DMS53 treated with DMSO at 0.1 percent for 48 hours (cell line): ENCODE results near the gene UTP20.
A peak's percentile ranks its signal among the peaks of the same experiment; 100 is the strongest.
"Not testable (repeated sequence)": the region's sequence is repeated elsewhere in the genome, so short reads cannot be mapped to it uniquely, and the experiment has no call there.

Experiments
- DNase-seq: peaks from one replicate; lab custom pipeline; 2025; ENCODE audit not compliant: unreplicated experiment; lab: John Stamatoyannopoulos, UW

UTP20 gene

DNA sequence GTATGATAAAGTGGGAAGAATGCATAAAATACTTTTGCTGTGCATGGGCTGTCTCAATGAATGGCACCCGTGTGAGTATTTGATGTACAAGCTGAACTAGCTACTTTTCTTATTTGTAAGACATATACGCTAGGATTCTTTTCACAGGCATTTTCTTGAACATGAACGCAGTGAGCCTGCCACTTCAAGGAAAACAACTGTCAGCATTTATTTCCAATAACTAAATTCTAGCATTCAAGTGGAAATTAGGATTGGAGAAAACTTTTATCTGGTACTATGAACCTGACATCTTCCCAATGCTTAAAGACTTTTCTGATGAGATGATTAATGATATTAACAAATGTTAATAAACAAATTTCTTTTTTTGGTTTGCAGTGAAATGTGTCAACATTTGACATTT is 45.7 kb downstream of the UTP20 start:
- DNase-seq = no peak

DNA sequence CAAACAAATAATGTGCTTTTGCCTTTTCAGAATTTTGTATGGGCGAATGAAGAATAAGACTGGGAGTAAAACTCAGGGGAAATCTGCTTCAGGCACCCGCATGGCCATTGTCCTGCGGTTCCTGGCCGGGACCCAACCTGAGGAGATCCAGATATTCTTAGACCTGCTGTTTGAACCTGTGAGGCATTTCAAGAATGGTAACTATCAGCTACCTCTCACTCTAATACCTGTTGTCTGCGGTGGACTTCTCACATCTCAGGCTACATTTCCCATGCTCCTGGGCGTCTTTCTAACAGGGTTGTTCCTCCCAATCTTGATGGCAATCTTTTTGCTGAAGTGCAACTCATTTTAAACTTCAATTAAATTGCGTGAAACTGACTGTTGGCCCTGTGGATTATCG is 47.1 kb downstream of the UTP20 start:
- DNase-seq = no peak

DNA sequence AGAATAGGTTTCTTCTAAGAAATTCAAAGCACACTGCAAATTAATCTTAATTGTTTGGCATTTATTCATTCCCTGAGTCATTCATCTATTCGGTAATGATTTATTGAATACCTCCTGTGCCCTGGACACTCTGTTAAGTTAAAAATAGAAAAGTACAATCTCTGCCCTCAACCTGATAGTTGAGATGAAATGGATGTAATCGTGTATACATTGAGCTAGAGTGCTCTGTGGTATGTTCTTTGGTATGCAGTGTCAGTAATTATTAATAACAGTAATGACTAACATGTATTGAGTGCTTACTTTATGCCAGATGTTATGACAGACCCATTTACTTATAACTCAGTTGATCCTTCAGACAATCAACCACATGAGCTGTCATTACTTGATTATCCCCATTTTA is 47.6 kb downstream of the UTP20 start:
- no peak for DNase-seq

DNA sequence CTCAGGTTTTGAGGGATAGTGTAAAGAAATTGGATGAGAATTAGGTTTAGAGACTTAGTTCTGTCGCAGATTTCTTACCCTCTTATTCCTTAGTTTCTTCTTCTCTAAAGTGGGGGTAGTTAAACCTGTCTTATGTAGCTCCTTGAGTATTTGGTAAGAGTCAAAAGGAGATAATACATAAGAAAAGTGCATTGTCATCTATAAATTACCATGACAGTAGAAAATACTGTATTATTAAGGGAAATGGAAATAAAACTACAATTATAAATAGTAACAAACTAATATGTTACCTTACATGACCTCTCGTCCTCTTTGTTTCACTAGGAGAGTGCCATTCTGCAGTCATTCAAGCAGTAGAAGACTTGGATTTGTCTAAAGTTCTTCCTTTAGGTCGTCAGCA is 49.0 kb downstream of the UTP20 start:
- no peak for DNase-seq

DNA sequence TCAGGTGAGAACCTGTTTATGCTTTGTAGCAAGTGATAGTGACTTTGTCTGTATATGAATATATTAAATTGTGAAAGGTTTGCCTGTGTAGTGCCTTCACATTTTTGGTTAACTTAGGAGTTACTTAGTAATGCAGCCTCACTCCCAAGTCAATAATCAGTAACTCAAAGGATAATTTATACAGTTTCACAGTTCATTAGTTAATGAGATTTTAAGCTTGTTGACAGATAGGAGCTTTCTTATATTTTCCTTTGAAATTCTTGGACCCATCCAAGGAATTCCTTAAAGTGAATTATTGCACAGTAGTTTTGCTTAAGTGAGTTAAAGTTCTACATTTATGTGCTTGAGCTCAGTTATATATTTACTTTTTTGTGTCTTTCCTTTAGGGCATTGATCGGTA is 50.7 kb downstream of the UTP20 start:
- no peak for DNase-seq

DNA sequence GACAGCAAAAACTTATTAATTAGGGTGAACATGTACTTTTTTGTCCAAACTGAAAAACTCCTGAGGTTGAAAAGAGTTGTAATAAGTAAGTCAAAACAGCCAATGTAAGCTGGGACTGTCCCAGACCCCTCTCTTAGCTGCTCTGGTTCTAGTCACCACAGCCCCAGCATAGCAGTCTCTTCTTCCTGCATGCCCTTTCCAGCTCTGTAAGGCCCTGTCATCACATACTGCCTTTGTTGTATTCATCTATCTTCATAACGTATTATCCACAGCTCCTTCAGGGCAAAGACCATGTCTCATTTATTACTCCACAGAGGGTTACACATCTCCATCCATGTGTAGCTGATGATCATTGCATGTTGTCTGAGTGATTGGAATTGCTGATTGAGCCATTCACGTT is 56.5 kb downstream of the UTP20 start:
- no peak for DNase-seq

DNA sequence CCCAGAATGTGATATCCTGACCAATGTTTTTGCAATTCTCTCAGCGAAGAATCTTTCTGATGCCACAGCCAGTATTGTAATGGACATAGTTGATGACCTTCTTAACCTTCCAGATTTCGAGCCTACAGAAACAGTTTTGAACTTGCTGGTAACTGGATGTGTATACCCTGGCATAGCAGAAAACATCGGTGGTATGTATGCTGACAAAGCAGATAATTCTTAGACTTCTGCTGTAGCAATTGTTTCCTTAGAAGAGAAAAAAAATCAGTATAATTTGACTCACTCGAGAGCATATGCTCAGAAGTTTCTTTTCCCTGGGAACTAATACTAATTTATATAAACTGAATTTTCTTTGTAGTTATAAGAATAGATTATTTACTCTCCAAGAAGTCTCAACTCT is 58.2 kb downstream of the UTP20 start:
- DNase-seq = no peak

DNA sequence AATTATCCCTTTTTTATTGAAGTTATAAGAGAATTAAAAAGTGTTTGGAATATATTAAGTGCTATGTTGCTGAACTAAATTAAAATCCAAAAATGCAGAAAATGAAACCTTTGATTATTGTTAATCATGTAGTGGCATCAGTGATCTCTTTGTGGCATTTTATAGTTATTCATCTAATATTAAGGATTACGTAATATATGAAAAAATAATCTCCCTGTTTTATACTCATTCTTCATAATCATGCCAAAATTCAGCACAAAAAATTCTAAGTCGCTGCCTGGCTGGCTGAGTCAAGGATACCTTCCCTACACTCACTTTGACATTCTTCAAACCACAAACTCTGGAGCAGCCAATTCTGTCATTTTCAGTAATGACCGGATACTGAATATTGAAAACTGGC is 64.0 kb downstream of the UTP20 start:
- DNase-seq = no peak

DNA sequence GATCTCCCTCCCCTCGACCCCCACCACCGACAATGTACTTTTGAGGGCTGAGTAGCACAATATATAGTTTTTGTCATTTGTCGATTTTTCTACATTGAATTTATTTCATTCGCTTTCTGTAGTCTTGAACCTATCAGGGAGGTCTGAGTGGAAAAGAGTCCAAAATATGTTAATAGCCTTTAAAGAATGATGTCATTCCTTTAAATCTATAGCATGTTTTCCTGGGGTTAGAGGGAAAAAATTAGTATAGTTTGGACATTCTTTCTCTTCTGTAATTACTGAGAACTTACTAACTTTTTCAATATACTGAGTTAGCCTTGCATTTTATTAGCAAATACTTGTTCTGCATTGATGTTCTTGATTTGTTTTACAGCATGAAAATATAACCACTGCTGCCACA is 71.8 kb downstream of the UTP20 start:
- no peak for DNase-seq

DNA sequence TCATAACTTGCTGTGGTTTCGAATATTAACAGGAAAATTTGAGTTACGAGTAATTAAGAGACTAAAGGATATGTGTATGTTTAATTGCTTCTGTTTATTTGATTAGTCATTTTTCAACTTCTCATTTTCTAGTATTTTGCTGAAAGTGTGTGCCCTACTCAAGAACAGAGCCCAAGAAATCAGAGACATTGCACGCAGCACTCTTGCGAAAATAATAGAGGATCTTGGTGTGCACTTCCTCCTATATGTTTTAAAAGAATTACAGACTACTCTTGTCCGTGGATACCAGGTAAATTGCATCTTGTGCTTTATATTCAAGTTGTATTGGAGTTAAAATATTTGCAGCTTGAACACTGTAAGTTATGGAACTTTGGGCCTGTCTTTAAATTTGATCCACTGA is 76.9 kb downstream of the UTP20 start:
- no peak for DNase-seq

DNA sequence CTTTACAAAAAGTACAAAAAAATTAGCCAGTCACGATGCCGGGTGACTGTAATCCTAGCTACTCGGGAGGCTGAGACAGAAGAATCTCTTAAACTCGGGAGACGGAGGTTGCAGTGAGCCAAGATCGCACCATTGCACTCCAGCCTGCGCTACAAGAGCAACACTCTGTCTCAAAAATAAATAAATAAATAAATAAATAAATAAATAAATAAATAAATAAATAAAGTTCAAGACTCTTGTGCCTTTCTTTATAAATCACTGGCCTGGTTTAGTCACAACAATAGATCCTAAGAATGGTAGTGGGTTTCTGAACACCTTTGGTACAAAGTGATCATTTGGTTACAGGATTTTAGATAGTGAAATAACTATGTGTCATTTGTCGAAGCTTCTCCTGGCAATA is 81.5 kb downstream of the UTP20 start:
- no peak for DNase-seq

DNA sequence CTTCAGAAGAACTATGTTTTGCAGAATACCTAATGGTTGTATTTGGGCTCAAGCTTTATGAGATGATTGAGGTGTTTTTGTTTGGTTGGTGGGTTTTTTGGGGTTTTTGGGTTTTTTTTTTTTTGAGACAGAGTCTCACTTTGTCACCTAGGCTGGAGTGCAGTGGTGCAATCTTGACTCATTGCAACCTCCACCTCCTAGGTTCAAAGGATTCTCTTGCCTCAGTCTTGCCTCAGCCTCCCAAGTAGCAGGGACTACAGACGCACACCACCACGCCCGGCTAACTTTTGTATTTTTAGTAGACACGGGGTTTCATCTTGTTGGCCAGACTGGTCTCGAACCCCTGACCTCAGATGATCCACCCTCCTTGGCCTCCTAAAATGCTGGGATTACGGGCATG is 88.1 kb downstream of the UTP20 start:
- no peak for DNase-seq

DNA sequence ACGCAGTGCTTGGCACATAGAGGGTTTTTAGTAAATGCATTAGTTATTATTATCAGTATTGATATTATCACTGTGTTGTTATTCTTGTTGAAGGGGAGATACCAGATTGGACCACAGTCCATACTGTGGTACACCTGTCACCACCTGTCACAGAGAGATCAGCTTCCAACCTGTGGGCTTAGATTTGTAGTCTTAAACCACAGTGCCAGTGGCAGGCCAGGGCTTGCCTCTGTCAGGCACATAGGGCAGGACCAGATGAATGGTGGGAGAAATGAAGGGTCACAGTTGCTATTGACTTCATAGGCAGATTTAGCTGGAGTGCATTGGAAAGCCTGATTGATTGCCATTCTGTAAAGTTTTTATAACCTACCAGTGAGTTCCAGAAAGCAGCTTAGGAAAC is 92.5 kb downstream of the UTP20 start:
- DNase-seq = no peak

DNA sequence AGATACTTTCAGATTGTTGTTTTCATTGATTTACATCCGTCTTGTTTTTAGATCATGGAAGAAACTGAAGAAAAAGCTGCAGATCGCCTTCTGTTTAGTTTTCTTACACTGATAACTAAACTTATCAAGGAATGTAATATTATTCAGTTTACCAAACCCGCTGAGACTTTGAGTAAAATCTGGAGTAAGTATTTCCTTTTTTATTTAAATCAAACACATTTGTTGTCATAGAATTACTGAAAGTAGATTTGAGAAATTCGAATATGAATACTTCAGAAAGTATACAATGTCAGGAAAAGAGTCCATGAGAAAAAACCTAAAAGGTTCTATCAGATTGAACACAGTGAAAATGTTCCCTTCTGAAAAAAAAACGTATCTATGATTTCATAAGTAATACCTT is 95.7 kb downstream of the UTP20 start:
- no peak for DNase-seq

DNA sequence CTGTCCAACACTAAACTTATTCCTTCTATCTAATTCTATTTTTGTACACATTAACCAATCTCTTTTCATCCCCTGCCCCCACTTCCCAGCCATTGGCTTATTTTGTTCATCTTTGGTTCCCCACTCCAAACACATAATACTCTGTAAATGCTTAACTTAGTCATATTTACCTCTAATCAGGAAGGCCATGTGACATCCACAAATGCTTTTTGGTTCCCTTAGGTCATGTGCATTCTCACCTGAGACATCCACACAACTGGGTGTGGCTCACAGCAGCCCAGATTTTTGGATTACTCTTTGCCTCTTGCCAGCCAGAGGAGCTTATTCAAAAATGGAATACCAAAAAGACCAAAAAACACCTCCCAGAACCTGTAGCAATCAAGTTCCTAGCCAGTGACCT is 99.2 kb downstream of the UTP20 start:
- no peak for DNase-seq

DNA sequence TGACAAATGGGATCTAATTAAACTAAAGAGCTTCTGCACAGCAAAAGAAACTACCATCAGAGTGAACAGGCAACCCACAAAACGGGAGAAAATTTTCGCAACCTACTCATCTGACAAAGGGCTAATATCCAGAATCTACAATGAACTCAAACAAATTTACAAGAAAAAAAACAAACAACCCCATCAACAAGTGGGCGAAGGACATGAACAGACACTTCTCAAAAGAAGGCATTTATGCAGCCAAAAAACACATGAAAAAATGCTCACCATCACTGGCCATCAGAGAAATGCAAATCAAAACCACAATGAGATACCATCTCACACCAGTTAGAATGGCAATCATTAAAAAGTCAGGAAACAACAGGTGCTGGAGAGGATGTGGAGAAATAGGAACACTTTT is 111.3 kb downstream of the UTP20 start:
- not testable (repeated sequence) for DNase-seq

DNA sequence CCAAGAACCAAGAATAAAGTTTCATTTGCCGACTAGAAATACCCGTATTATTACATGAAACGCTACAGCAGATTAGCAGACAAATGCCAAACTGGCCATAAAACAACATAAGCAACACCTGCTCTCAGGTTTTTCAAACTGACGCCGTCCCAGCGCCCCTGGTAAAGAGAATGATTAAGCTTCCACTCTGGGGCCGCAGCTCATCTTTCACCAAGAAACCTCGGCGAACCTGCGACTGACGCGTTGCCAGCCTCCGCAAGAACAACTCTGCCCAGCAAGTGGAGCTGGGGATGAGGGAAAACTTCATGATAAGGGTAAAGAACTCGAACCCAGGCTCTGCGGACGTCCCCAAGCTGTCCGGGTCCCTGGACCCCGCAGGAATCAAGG is 127.1 kb downstream of the UTP20 start:
- DNase-seq = peak; percentile 49

DNA sequence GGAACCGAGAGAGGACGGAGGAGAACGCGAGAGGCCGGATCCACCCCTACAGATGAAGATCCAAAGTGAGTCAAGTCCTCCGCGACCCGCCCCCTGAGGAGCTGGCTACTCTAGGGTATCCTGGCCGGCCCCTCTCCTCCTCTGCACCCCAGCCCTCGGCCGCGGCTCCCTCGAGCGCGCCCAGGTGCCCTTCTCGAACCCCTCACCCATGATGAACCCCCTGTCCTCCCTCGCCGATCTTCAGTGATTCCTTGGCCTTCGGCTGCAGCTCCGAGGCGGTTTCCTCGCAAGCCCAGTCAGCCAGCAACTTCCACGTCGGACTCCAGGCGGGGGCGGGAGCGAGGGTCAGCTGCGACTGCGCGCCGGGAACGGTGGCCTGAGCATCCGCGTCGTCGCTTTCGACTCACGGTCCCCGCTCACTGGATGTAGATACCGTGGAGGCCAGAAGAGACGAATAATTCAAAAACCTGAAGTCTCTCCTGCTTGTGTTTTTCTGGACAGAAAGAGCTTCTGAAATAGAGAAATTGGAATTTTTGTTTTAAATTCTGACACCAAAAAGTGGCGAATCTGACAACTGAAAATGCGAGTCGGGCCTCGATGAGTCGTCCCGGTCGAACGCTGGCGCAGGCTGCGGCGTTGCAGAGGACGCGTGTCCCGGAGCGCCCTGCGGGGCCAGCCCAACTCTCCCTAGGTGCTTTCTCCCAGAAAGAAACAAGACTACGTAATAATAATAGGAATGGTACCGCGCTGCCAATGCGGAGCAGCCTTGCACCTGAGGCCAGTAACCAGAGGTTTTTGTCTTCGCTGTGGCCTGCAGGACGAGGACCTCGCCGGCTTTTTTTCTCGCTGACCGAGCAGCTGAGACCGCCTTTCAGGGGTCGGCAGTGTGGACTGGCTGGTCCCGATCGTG is 127.8 kb downstream of the UTP20 start, which contains the start of gene ARL1:
ARL1 (minus strand) TSS at position 337 of the 910 bp plus-strand sequence; CDS start at position 210, 127 bp downstream.
- peak; percentile 85 for DNase-seq

DNA sequence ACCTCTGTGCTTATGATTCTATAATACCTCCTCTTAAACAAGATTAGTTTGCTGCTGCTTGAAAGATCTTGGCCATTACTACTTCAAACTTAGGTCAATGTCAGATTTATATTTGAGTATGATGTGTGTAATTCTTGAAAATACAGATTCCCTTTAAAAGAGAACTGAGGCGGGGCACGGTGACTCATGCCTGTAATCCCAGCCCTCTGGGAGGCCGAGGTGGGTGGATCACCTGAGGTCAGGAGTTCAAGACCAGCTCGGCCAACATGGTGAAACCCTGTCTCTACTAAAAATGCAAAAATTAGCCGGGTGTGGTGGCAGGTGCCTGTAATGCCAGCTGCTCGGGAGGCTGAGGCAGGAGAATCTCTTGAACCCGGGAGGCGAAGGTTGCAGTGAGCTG is 130.3 kb downstream of the UTP20 start:
- not testable (repeated sequence) for DNase-seq

DNA sequence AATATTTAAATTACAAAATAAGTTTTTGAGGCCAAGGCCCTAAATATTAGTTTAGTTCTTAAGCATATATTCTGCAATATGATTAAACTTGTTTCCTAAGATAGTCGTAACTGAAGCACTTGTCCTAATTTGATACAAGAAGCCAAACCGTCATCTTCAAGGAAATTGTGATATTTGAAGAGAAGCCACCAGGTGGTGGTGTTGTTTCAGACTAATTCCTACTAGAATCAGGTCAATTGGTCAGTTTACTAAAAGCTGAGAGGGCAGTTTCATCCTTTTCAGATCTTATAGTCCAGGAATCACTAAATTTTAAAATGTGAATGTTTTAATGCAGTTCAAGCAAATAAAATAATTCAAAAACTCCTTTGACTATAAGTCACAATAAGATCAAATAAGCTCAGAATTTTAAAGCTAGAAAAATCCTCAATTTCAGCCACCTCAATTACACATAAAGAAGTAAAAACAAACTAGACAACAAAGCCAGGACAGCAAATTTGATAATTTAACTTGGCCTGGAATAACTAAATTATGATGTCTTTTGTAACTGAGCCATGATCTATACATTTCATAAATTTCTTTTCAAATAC is 134.7 kb downstream of the UTP20 start:
- peak; percentile 57 for DNase-seq

DNA sequence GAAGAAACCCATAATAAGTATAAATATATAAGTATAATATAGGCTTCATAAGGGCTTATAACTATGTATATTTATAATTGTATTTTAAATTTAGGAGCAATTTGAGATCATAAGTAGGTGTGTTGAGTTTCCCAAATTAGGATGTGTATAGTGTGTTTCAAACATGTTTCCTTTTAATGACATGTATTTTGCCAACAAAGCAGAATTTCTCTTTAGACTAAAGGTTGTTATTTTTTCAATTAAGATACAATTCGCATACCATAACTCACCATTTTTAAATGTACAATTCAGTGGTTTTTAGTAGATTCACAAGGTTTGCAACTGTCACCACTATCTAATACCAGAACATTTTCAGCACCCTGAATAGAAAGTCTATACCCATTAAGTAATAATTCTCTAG is 135.3 kb downstream of the UTP20 start:
- DNase-seq = no peak

DNA sequence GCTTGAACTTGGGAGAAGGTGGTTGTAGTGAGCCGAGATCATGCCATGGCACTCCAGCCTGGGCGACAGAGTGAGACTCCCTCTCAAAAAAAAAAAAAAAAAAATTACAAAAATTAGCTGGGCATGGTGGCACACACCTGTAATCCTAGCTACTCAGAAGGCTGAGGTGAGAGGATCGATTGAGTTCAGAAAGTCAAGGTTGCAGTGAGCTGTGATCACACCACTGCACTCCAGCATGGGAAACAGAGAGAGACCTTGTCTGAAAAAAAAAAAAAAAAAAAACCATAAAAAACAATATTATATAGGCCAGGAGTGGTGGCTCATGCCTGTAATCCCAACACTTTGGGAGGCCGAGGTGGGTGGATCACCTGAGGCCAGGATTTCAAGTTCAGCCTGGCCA is 142.2 kb downstream of the UTP20 start:
- DNase-seq = not testable (repeated sequence)

DNA sequence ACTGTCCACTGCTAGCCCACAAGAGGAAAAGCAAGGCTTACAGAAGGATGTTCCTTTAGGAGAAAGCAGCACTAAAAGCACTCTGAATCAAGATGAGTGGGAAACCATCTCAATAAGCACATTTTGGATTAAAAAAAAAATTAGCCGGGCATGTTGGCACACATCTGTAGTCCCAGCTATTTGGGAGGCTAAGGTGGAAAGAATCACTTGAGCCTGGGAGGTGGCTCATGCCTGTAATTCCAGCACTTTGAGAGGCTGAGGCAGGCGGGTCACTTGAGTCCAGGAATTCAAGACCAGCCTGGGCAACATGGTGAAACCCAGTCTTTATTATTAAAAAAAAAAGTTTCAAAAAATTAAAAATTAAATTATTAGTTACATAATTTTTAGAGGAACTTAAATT is 144.7 kb downstream of the UTP20 start:
- DNase-seq = no peak
